ENCODE results near the gene DGKG. TPM values are rescaled to one million over a fixed set of nuclear protein-coding genes. Genes with fewer than 3 reads are reported as not detected.
A peak's percentile ranks its signal among the peaks of the same experiment; 100 is the strongest.

DGKG gene
- total and polyA plus RNA-seq, 7 donors = 3.6 to 12.1 (median 8.0) TPM

- WGBS, 3 donors = 87 to 89% (median 87%) methylated on average over 15 of the region's 15 CpGs
- ATAC-seq = no peak
- no peaks in the 10 kb centered on the region for H3K36me3 ChIP-seq (ENCODE audit: insufficient read depth in 1 of 2, low read depth in 1 of 2)
- DNase-seq = no peak
- H3K9me3 ChIP-seq = no peaks in the 10 kb centered on the region
- TF ChIP-seq CTCF (IDR thresholded peaks at IDR 0.05) = no peak
- H3K27me3 ChIP-seq (ENCODE audit: insufficient read depth in 3 of 3, low read length in 2 of 3) = peaks cover 0 to 7% (median 2%) of the 10 kb centered on the region in 3 donors
- peaks cover 1% of the 10 kb centered on the region for H3K4me1 ChIP-seq
- intact Hi-C loops (cut with DNase I) = no loop called here
- H3K4me3 ChIP-seq = no peak overlapping the region
- no peak overlapping the region for H3K27ac ChIP-seq
Measured at GRCh38 chr3:186115239-186115996, 246.6 kb downstream of the DGKG start.

- Histone ChIP-seq H3K27ac (no peak overlapping the region), H3K9me3 (no peaks in the 10 kb centered on the region), H3K27me3 (ENCODE audit: insufficient read depth in 3 of 3, low read length in 2 of 3) (peaks cover 0 to 2% (median 0%) of the 10 kb centered on the region in 3 donors), H3K4me3 (no peak overlapping the region), H3K4me1 (peaks cover 7% of the 10 kb centered on the region), H3K36me3 (ENCODE audit: insufficient read depth in 1 of 2, low read depth in 1 of 2) (no peaks in the 10 kb centered on the region)
- intact Hi-C loops (cut with DNase I) = loop anchor here in 1 of 2 donors (5.0 kb wide), 1 partner anchor 51 kb away; no protein-coding TSS in a partner anchor
- TF ChIP-seq CTCF (IDR thresholded peaks at IDR 0.05) = no peak
- ATAC-seq (no peak), DNase-seq (no peak)
- WGBS, 3 donors = 67 to 70% (median 69%) methylated on average over 12 of the region's 12 CpGs
Measured at GRCh38 chr3:186110975-186111974, 250.8 kb downstream of the DGKG start.

- H3K36me3 ChIP-seq (ENCODE audit: insufficient read depth in 1 of 2, low read depth in 1 of 2) = no peaks in the 10 kb centered on the region
- peaks cover 0 to 2% (median 0%) of the 10 kb centered on the region in 3 donors for H3K27me3 ChIP-seq (ENCODE audit: insufficient read depth in 3 of 3, low read length in 2 of 3)
- DNase-seq (peak; percentile 33 to 73), ATAC-seq (peak in 1 of 4 donors; percentile 39)
- peak overlapping the region; percentile 88 for H3K4me3 ChIP-seq
- TF ChIP-seq CTCF (IDR thresholded peaks at IDR 0.05) = no peak
- H3K27ac ChIP-seq = peak overlapping the region; percentile 88
- 5 to 6% (median 6%) methylated on average over 33 to 35 of the region's 35 CpGs for WGBS, 3 donors
- H3K4me1 ChIP-seq = peaks cover 7% of the 10 kb centered on the region
- intact Hi-C loops (cut with DNase I) = loop anchor here (2.0 to 5.0 kb wide), 5 partner anchors 52 to 168 kb away; no protein-coding TSS in a partner anchor
- no peaks in the 10 kb centered on the region for H3K9me3 ChIP-seq
Measured at GRCh38 chr3:186109897-186110803, 251.9 kb downstream of the DGKG start.

Measured in psoas muscle (tissue), 8 donors.